KOPT-K1 (cell line): ENCODE measurements around the gene NR1D1.

Experiments used
- H3K27ac ChIP-seq: fragments of 200-600 bp; sonication (generic); 2 replicates; pipeline ENCODE4 v1.5.1; 2016; ENCODE audit warnings: antibody characterized with exemption, mild to moderate bottlenecking, low read depth, low read length; ENCODE audit not compliant: poor library complexity, severe bottlenecking
- H3K36me3 ChIP-seq: fragments of 200-600 bp; sonication (generic); 2 replicates; pipeline ENCODE4 v1.5.1; 2017; ENCODE audit warnings: antibody characterized with exemption, mild to moderate bottlenecking, low read length, moderate library complexity; ENCODE audit not compliant: insufficient read depth
- H3K9me3 ChIP-seq: fragments of 200-600 bp; sonication (generic); 2 replicates; pipeline ENCODE4 v1.5.1; 2017; ENCODE audit warnings: antibody characterized with exemption, low read length, mild to moderate bottlenecking; ENCODE audit not compliant: insufficient read depth, poor library complexity, severe bottlenecking

Gene NR1D1

DNA sequence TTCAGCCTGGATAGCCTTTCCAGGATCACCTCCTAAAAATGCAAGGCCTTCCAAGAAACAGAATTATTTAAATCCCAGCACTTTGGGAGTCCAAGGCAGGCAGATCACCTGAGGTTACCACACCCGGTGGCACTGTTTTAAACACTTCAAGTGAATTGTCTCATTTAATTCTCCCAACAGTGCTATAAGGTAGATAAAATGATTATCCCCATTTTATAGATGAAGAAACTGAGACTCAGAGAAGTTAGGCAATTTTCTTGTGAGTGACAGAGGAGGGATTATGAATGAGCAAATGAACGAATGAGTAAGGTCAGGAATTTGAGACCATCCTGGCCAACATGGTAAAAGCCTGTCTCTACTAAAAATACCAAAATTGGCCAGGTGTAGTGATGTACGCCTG, 20.8 kb downstream of the NR1D1 start:
- H3K9me3 ChIP-seq: no peaks in the 10 kb centered on the region
- peaks cover 19% of the 10 kb centered on the region; the same call in 1 of the 2 replicates for H3K36me3 ChIP-seq
- no peak overlapping the region for H3K27ac ChIP-seq

DNA sequence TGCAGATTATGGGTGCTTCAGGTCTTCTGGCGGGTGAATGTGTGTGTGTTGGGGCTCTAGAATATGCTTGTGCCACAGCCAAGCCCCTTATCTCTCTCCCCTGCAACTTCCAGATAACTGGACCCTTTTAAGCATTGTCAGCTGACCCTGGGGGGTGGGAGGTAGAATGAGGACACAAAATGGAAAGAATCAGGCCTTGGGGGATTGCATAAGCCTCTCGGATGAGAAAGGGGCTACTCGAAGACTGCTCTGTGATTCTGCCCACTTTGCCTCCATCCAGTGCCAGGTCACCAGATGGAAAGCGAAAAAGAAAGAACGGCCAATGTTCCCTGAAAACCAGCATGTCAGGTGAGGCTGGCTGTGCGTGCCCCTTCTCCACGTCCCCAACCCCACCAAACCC, 23.8 kb downstream of the NR1D1 start:
- Histone ChIP-seq H3K27ac (no peak overlapping the region), H3K36me3 (peaks cover 6% of the 10 kb centered on the region; the same call in 1 of the 2 replicates), H3K9me3 (no peaks in the 10 kb centered on the region)

DNA sequence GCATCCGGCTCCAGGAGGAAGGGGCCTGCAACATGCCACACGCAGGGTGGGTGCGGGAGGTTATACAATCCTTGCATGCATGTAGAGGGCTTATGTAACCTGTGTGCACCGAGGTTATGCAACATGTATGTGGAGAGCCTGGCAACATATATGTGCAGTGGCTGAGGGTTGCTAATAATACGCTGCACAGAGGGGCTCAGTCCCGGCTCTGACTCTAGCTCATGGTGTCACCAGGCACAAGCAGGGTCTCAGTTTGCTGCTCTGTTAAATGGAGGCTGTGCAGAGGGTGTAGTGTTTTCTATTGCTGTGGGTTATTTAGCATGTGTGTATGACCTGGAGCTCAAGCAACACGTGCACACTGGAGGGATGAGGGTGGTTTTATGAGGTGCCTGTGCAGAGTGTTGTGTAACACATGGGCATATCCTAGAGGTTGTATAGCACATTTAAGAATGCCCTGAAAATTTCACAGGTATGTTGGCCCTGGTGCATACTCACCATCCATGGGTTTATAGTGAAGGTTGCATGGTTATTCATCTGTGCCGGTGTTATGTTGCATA, 24.4 kb downstream of the NR1D1 start:
- H3K27ac ChIP-seq: peak overlapping the region; percentile 39
- peaks cover 6% of the 10 kb centered on the region; the same call in 1 of the 2 replicates for H3K36me3 ChIP-seq
- H3K9me3 ChIP-seq: no peaks in the 10 kb centered on the region

DNA sequence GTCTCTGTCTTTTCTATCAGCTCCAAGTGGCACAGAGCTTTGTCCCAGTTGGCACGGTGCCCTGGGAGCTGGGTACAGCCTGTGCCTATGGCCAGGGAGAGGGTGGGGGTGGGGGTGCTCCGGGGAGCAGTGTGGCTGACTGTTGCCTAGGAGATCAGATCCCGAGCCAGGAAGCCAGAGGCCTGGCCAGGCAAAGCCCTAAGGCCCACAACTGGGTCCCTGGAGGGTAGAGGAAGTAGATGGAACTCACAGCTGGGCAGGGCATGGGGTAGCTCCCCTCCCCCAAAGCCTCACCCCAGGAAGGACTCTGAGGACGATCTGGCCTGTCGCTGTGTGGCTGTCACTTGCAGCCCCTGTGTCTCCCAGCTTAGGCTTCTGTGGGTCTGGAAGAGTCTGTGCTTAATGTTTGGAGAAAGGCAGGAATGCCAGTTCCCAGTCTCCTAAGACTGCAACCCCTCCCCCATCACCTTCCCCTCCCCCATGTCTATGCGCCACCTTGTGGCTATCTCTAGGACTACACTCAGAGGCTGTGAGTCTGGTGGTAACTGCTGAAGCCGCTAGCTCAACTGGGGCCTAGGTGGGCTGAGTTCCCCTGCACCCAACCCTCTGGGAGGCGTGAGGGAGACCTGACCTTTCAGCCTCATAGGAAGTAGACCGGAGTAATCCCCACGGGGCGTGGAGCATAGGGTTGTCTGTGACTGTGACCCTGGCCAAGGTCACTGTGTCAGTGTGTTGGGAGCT, 25.0 kb downstream of the NR1D1 start:
- Histone ChIP-seq H3K36me3 (peaks cover 6% of the 10 kb centered on the region; the same call in 1 of the 2 replicates), H3K9me3 (no peaks in the 10 kb centered on the region), H3K27ac (peak overlapping the region; percentile 39)

DNA sequence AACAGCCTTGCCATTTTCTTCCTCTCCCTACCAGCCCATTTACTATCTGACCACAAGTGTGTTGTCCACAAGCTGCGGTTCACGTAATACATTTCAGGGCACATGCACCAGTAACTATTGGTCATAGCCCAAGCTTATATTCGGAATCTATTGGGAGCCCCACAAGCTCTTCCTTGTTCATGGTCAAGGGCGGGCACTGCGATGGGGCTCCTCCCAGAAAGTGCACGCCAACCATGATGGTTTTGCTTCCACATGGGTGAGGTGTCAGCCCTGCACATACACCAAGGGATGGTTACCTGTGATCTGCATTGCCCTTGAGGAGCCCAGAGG, 25.6 kb downstream of the NR1D1 start:
- Histone ChIP-seq H3K36me3 (peaks cover 6% of the 10 kb centered on the region; the same call in 1 of the 2 replicates), H3K27ac (no peak overlapping the region)

DNA sequence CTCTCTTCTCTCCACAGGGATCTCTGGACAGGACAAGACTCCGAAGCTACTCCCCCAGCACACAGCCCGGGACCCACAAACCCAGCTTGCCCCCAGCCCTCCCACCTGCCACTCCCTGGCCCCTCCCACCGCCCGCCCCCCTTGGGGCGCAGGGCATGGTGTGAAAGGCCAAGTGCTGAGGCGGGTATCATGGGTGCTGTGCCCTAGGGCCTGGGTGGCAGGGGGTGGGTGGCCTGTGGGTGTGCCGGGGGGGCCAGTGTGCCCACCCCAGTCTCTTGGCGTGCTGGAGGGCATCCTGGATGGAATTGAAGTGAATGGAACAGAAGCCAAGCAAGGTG, 26.2 kb downstream of the NR1D1 start:
- Histone ChIP-seq H3K9me3 (no peaks in the 10 kb centered on the region), H3K36me3 (peaks cover 6% of the 10 kb centered on the region; the same call in 1 of the 2 replicates), H3K27ac (no peak overlapping the region)

More for the DNA sequence above, 25.6 kb downstream of the NR1D1 start:
- no peaks in the 10 kb centered on the region for H3K9me3 ChIP-seq

DNA sequence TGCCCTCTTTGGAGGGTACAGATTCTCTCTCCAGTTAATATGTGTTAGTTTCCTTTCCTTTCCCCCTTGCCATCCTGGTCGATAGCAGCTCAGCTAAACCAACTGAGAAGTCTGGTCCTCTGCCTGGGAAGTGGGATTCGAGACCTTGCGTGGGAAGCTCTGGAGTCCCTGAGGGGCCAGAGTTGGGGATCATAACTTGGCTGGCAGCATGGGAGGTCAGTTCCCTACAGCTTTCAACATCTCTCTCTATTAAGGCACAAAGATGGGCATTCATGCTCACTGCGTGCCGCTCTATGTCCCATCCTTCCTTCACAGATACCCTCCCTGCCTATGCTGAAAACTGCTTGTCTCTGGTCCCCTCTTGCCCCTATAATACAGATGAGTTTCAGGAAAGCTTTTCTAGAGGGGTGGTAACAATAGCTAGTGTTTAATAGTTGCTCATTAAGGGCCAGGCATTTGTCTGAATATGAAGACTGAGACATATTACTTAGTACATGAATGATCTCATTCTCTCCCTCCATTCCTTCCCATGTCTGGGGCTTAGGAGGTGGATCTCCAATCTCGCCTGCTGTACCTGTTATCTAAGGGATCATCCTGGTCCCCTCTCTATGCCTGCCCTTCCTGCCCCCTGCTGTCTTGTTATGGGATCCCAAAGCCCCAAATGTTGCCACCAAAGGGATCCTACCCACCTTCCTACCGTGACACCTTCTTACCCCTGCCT, 26.8 kb downstream of the NR1D1 start:
- Histone ChIP-seq H3K27ac (no peak overlapping the region), H3K36me3 (peaks cover 6% of the 10 kb centered on the region; the same call in 1 of the 2 replicates), H3K9me3 (no peaks in the 10 kb centered on the region)

DNA sequence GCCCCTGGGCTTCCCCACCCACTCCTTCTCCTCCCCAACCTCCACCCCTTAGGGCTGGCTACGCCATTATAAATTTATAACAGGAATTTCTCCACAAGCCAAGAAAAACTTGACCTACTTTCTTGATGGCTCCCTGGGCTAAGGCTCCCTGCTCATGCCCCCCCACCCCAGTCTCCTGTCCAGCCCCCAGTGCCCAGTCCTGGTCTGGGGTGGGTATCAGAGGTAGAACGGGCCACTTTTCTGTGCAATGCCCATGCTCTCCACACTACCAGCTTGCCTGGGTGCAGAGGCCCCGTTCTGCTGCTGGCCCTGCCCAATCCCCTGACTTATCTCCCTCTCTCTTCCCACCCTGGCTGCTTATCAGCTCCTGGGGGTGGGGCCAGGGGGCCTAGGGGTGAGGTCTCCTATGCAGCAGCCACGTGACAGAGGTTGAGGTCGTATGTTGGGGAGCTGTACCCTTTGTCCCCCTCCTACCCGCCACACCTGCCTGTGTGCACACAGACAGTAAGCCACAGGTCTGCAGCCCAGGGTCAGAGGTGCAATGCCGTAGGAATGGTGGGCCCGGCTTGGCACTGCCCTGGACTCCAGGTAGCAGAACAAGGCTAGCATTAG, 27.5 kb downstream of the NR1D1 start:
- peak overlapping the region; percentile 71 for H3K27ac ChIP-seq
- peaks cover 6% of the 10 kb centered on the region; the same call in 1 of the 2 replicates for H3K36me3 ChIP-seq
- no peaks in the 10 kb centered on the region for H3K9me3 ChIP-seq

DNA sequence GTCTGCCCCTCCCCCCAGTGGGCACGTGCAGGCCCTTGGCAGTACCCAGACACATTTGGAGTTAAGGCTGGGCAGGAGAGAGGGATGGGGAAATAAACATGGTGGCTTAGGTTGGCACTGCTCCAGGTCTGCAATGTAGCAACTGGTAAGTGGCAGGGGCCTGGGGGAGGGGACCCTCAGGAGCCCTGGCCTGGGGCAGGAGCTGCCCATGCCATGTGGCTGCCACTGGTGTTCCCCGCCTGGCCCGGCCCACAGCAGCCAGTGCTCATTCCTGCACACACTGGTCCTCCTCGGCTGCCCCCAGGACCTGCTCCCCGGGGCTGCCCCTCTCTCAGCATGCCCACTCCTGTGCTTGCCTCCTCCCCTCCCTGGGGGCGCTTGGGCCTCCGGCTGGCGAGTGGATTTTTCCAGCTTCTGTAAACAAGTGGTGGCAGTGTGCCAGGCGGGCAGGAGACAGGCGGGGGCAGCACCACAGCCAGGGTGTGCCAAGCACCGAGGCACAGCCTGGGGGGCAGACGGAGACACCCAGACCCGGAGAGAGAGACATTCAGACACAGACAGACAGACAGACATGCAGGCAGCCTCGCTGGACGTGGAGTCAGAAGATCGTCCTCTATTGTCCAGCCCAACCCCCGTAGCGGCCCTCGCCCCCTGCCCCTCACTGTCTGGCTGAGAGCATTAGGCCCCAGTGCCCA, 28.2 kb downstream of the NR1D1 start:
- no peaks in the 10 kb centered on the region for H3K9me3 ChIP-seq
- peaks cover 3% of the 10 kb centered on the region; the same call in 1 of the 2 replicates for H3K36me3 ChIP-seq
- H3K27ac ChIP-seq: peak overlapping the region; percentile 71

DNA sequence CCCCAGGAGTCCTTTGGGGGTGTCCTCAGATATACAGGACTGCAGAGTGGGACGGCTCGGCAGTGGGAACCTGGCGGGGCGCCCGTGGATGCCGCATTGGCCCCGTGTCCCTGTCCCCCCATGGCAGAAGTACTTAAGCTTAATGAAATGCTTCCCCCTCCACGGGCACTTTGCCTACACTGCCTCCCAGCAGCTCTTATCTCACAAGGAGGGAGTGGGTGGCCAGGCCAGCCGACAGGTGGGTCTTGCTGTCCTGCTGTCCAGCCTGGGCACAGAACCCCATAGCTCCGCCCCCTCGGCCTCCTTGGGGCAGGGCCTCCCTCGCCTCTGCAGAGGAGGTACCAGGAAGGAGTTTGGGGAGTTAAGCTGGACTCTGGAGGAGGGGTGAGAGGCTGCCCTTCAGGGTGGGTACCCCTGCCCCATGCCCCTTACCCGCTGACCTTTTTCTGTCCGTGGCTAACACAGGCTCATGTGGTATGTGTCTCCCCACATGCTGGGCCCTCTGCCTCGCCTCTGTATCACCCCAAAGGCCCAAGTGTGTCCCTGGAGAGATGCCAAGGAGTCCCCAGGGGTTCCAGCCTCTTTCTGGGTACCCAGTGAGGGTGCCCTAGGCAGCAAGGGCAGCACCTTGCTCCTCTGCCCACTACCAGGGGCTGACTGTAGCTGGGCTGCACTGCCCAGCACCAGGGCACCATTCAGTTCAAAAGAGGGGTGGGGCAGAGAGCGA, 28.9 kb downstream of the NR1D1 start:
- Histone ChIP-seq H3K9me3 (no peaks in the 10 kb centered on the region), H3K27ac (peak overlapping the region; percentile 71), H3K36me3 (no peaks in the 10 kb centered on the region)

DNA sequence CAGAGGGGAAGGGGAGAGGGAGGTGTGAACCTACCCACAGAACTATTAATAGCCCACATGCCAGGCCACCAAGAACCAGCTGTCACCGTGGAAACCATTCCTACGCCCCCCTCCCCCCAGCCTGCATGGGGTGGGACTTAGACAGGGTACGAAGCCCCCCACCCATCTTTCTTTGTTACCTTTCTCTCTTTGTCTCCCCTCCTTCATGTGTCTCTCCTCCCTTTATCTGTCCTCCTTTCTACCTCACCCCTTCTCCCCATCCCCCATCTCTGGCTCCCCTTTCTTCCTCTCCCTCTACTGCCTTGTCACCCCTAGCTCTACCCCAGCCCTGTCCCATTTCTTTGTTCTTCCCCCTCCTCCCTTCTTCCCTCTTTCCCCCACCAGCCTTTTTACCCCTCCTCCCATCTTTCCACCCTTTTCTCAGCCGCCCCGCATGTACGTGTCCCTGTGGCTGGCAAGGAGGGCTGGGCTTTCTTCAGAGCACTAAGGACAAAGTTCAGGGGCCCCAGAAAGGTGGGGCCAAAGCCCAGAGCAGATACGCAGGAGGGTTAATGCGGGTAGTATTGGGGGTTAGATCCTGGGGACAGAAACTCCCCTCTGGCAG, 29.6 kb downstream of the NR1D1 start:
- Histone ChIP-seq H3K9me3 (no peaks in the 10 kb centered on the region), H3K36me3 (no peaks in the 10 kb centered on the region), H3K27ac (peak overlapping the region; percentile 71)

DNA sequence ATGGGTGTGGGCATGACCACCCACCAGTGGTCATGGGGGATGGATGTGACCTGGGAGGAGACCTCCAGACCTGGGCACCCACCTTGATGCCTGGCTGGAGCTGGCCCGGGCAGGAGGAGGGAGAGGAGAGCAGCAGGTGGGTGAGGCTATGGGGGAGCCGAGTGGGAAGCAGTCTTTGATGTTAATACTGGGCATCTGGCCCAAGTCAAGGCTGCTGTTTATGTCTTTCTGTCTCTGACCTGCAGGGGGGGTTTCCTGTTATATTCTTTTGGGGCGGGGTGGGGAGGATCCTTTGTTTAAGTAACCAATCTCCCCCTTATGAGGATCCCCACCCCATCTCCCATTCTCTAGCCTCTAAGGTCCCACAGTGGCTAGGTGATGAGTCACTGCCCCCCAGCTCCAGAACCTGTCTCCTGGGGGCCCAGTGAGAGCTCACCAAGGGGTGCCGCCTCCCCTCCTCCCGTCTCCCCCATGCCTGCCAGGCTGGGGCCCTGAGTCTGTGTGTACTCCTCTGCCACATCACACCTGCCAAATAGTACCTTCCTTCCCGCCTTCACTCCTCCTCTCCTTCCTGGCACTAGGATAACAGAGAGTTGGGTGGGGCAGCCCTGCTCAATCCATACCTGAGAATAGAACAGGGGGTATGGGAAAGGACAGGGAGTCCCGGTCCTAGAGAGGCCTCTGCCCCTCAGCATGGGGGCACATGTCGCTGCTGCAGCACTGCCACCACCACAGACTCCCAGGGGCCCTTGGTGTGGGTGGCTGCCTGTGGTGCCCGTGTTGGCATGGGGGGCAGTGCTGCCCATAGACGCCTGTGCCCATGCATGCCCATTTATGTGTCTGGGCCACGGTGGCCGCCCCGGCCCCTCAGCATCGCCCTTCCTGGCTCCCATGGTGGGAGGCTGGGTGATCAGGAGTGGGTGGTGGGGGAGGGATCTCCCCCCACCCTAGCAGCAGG, 30.4 kb downstream of the NR1D1 start:
- Histone ChIP-seq H3K9me3 (no peaks in the 10 kb centered on the region), H3K27ac (peak overlapping the region; percentile 71), H3K36me3 (no peaks in the 10 kb centered on the region)
